ENCODE data around the gene SENP6. TPM values are rescaled to one million over a fixed set of nuclear protein-coding genes. Genes with fewer than 3 reads are reported as not detected.

The SENP6 gene
- total RNA-seq, 1 donor from 2014 or later: 54.2 TPM

DNA sequence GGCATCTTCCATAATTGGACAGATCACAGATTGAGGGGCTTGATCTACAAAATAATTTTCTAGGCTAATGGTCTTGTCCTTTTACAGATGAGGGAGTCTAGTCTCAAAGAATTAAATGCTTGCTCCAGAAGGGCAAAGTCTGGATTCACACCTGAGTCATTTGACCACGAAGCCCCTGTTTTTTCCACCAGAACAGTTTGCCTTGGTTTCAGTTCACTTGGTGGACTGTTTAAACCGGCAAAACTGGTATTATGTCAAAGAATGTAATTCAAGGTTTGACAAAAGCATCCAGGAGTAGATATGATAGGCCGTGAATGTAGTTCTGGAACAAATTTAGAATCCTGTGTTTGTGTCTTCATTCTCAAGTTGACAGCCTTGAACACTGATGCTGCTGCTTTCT is 150.7 kb downstream of the SENP6 start:
- TF ChIP-seq, protein P1, sequence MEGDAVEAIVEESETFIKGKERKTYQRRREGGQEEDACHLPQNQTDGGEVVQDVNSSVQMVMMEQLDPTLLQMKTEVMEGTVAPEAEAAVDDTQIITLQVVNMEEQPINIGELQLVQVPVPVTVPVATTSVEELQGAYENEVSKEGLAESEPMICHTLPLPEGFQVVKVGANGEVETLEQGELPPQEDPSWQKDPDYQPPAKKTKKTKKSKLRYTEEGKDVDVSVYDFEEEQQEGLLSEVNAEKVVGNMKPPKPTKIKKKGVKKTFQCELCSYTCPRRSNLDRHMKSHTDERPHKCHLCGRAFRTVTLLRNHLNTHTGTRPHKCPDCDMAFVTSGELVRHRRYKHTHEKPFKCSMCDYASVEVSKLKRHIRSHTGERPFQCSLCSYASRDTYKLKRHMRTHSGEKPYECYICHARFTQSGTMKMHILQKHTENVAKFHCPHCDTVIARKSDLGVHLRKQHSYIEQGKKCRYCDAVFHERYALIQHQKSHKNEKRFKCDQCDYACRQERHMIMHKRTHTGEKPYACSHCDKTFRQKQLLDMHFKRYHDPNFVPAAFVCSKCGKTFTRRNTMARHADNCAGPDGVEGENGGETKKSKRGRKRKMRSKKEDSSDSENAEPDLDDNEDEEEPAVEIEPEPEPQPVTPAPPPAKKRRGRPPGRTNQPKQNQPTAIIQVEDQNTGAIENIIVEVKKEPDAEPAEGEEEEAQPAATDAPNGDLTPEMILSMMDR (IDR thresholded peaks at IDR 0.05; ENCODE audit: borderline replicate concordance): no peak
- no peak overlapping the region for H3K27ac ChIP-seq (replicated peaks)
- H3K9me3 ChIP-seq (replicated peaks): no peaks in the 10 kb centered on the region
- no peaks in the 10 kb centered on the region for H3K27me3 ChIP-seq (ENCODE audit: low read depth)
- no peaks in the 10 kb centered on the region for H3K36me3 ChIP-seq
- intact Hi-C loops (cut with micrococcal nuclease): no loop called here
- H3K4me3 ChIP-seq: no peak overlapping the region
- no peak for DNase-seq
- H3K4me1 ChIP-seq: peaks cover 40% of the 10 kb centered on the region

DNA sequence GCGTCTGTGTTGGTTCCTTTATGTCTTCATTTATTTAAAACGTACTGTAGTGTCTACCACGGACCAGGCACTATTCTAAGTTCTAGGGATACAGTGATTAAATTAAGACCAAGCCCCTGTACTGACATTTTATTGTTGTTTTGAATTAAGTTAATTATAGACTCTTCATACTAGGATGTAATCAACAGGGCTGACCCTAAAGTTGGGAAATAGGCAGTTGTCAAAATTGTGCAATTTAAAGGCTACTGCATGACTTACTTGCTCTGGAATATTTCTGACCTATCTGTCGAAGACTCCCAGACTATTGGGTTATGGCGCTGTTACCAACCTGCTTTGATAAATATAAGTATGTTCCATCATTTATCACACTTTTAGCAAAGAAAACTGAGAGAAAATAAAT is 154.0 kb downstream of the SENP6 start:
- no peaks in the 10 kb centered on the region for H3K36me3 ChIP-seq
- TF ChIP-seq, protein P1 (IDR thresholded peaks at IDR 0.05; ENCODE audit: borderline replicate concordance): no peak
- peaks cover 29% of the 10 kb centered on the region for H3K4me1 ChIP-seq
- H3K27ac ChIP-seq (replicated peaks): no peak overlapping the region
- no peaks in the 10 kb centered on the region for H3K9me3 ChIP-seq (replicated peaks)
- intact Hi-C loops (cut with micrococcal nuclease): no loop called here
- H3K4me3 ChIP-seq: no peak overlapping the region
- DNase-seq: no peak
- no peaks in the 10 kb centered on the region for H3K27me3 ChIP-seq (ENCODE audit: low read depth)

DNA sequence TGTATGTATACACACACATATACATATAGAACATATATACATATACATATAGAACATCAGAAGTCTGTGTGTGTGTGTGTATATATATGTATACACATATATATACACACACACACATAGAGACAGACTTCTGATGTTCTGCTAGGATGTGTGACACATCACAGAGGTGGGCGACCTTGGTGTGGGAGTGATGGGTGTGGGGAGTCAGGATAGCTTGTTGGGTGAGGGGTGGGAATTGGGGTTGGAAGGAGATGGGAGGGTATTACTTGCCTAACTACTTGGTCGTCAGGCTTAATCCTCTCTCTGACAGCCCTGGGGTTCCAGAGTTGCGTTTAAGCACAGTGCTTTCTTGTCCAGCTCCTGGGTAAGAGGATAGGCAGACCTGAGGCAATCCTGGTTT is 155.6 kb downstream of the SENP6 start:
- TF ChIP-seq, protein P1 (IDR thresholded peaks at IDR 0.05; ENCODE audit: borderline replicate concordance): no peak
- H3K36me3 ChIP-seq: no peaks in the 10 kb centered on the region
- H3K4me1 ChIP-seq: peaks cover 24% of the 10 kb centered on the region
- no peaks in the 10 kb centered on the region for H3K9me3 ChIP-seq (replicated peaks)
- no peaks in the 10 kb centered on the region for H3K27me3 ChIP-seq (ENCODE audit: low read depth)
- DNase-seq: no peak
- H3K27ac ChIP-seq (replicated peaks): no peak overlapping the region
- intact Hi-C loops (cut with micrococcal nuclease): no loop called here
- H3K4me3 ChIP-seq: no peak overlapping the region

GRCh38 chr6:75758061-75758460 is 156.4 kb downstream of the SENP6 start:
- TF ChIP-seq, protein P1 (IDR thresholded peaks at IDR 0.05; ENCODE audit: borderline replicate concordance): no peak
- no peak overlapping the region for H3K4me3 ChIP-seq
- H3K4me1 ChIP-seq: peaks cover 20% of the 10 kb centered on the region
- H3K27ac ChIP-seq (replicated peaks): no peak overlapping the region
- DNase-seq: no peak
- H3K9me3 ChIP-seq (replicated peaks): no peaks in the 10 kb centered on the region
- H3K27me3 ChIP-seq (ENCODE audit: low read depth): no peaks in the 10 kb centered on the region
- intact Hi-C loops (cut with micrococcal nuclease): no loop called here
- H3K36me3 ChIP-seq: no peaks in the 10 kb centered on the region

DNA sequence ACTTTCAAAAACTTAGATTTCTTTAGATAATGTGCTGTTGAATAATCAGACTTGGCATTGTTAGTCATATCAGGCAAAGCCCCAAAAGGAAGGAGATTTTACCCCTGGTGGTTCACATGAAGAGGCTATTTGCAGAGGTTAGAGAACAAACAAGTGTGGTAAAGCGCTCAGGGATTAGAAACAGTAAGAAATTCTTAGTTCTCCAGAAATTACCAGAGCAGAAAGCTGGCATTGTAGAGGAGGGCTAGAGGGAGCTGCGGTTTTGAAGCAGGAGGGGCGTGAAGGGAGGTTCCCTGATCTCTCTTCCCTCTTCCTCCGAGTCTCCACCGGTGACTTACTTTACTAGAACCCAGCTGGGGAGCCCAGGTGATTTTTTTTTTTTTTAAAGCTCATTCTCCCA is 157.5 kb downstream of the SENP6 start:
- intact Hi-C loops (cut with micrococcal nuclease): no loop called here
- DNase-seq: no peak
- TF ChIP-seq, protein P1 (IDR thresholded peaks at IDR 0.05; ENCODE audit: borderline replicate concordance): no peak
- peaks cover 20% of the 10 kb centered on the region for H3K4me1 ChIP-seq
- H3K27me3 ChIP-seq (ENCODE audit: low read depth): no peaks in the 10 kb centered on the region
- no peaks in the 10 kb centered on the region for H3K9me3 ChIP-seq (replicated peaks)
- no peaks in the 10 kb centered on the region for H3K36me3 ChIP-seq
- no peak overlapping the region for H3K27ac ChIP-seq (replicated peaks)
- H3K4me3 ChIP-seq: no peak overlapping the region

GRCh38 chr6:75760320-75760719 is 158.6 kb downstream of the SENP6 start:
- TF ChIP-seq, protein P1 (IDR thresholded peaks at IDR 0.05; ENCODE audit: borderline replicate concordance): no peak
- intact Hi-C loops (cut with micrococcal nuclease): no loop called here
- DNase-seq: no peak
- no peaks in the 10 kb centered on the region for H3K9me3 ChIP-seq (replicated peaks)
- H3K4me1 ChIP-seq: peaks cover 20% of the 10 kb centered on the region
- no peak overlapping the region for H3K4me3 ChIP-seq
- H3K36me3 ChIP-seq: no peaks in the 10 kb centered on the region
- H3K27me3 ChIP-seq (ENCODE audit: low read depth): no peaks in the 10 kb centered on the region
- no peak overlapping the region for H3K27ac ChIP-seq (replicated peaks)
